Gastroesophageal sphincter (tissue), 4 donors: ENCODE data around the gene SPATC1L. TPM values are rescaled to one million over a fixed set of nuclear protein-coding genes. Genes with fewer than 3 reads are reported as not detected.

Experiments used
- ATAC-seq: fragments of 150-250 bp; one replicate; pipeline ENCODE4 v1.9.1; 2016; ENCODE audit warnings: mild to moderate bottlenecking, moderate library complexity
- H3K27ac ChIP-seq, 4 donors: fragments of 200-600 bp; sonication (generic) in 3 of 4; 1 replicate in 3 of 4; 2 replicates in 1 of 4; pipeline ENCODE4 v1.5.1; 2016 to 2019
- H3K27me3 ChIP-seq: fragments of 200-600 bp; sonication (generic); one replicate; pipeline ENCODE4 v1.5.1; 2019
- H3K36me3 ChIP-seq, 2 donors: fragments of 200-600 bp; sonication (generic); one replicate each; pipeline ENCODE4 v1.5.1; 2019; ENCODE audit warnings: control low read depth in 1 of 2
- H3K4me1 ChIP-seq, 3 donors: fragments of 200-600 bp; sonication (generic); 1 replicate in 2 of 3; 2 replicates in 1 of 3; pipeline ENCODE4 v1.5.1; 2016 to 2019; ENCODE audit warnings: control low read depth in 2 of 3
- H3K4me3 ChIP-seq, 2 donors: fragments of 200-600 bp; sonication (generic); one replicate each; pipeline ENCODE4 v1.5.1; 2019; ENCODE audit warnings: mild to moderate bottlenecking in 1 of 2, moderate library complexity in 1 of 2
- H3K9me3 ChIP-seq, 3 donors: fragments of 200-600 bp; sonication (generic); one replicate each; pipeline ENCODE4 v1.5.1; 2017 to 2019; ENCODE audit warnings: control low read depth in 2 of 3
- EP300 ChIP-seq: sonication (generic); formaldehyde crosslinking; IDR thresholded peaks from one replicate; pipeline ENCODE4 v1.6.1; 2017; ENCODE audit warnings: antibody characterized with exemption, mild to moderate bottlenecking
- POLR2A ChIP-seq, 2 donors: fragments of 450-650 bp; IDR thresholded peaks; one replicate each; pipeline ENCODE4 v1.6.1; 2017; ENCODE audit warnings: antibody characterized with exemption in 2 of 2, mild to moderate bottlenecking in 2 of 2, moderate library complexity in 1 of 2
- POLR2AphosphoS5 ChIP-seq: sonication (generic); formaldehyde crosslinking; IDR thresholded peaks from one replicate; pipeline ENCODE4 v1.6.1; 2017; ENCODE audit warnings: antibody characterized with exemption
- WGBS, 2 donors: methylation state at CpG; one replicate each; pipeline ENCODE4 v1.1.5; 2018; ENCODE audit warnings: low coverage in 1 of 2; 5-methylcytosine and 5-hydroxymethylcytosine counted together
- total RNA-seq, 4 donors: library from RNA; depleted of rRNA; stranded (reverse); fragments of >200 nt; gene quantifications; one replicate each; pipeline ENCODE4 v1.1.0, GENCODE V29; 2016
- TF ChIP-seq, protein P1 (sequence below), 4 experiments: fragments of 200-600 bp in 2 of 4; fragments of 450-650 bp in 2 of 4; sonication (generic) in 1 of 4; IDR thresholded peaks; one replicate each; pipeline ENCODE4 v1.5.1; 2017 to 2019; ENCODE audit warnings: antibody characterized with exemption in 4 of 4, mild to moderate bottlenecking in 2 of 4, moderate library complexity in 2 of 4

SPATC1L gene
- total RNA-seq, 4 donors from 2014 or later, result 0.54 to 20.4 (median 7.9) TPM

GRCh38 chr21:46131838-46132651 lies 52.2 kb downstream of the SPATC1L start:
- H3K4me3 ChIP-seq, result no peak overlapping the region
- H3K36me3 ChIP-seq, result peaks cover 0 to 38% of the 10 kb centered on the region in 2 donors
- TF ChIP-seq POLR2AphosphoS5 (peak; percentile 83), POLR2A (IDR thresholded peaks at IDR 0.05) (no peak), EP300 (no peak)
- TF ChIP-seq, protein P1, sequence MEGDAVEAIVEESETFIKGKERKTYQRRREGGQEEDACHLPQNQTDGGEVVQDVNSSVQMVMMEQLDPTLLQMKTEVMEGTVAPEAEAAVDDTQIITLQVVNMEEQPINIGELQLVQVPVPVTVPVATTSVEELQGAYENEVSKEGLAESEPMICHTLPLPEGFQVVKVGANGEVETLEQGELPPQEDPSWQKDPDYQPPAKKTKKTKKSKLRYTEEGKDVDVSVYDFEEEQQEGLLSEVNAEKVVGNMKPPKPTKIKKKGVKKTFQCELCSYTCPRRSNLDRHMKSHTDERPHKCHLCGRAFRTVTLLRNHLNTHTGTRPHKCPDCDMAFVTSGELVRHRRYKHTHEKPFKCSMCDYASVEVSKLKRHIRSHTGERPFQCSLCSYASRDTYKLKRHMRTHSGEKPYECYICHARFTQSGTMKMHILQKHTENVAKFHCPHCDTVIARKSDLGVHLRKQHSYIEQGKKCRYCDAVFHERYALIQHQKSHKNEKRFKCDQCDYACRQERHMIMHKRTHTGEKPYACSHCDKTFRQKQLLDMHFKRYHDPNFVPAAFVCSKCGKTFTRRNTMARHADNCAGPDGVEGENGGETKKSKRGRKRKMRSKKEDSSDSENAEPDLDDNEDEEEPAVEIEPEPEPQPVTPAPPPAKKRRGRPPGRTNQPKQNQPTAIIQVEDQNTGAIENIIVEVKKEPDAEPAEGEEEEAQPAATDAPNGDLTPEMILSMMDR (IDR thresholded peaks at IDR 0.05), result no peak
- H3K9me3 ChIP-seq, result no peaks in the 10 kb centered on the region
- 88 to 98% methylated on average over 4 to 17 of the region's 85 CpGs for WGBS, 2 donors
- ATAC-seq, result no peak
- no peaks in the 10 kb centered on the region for H3K27me3 ChIP-seq
- peaks cover 0 to 33% (median 0%) of the 10 kb centered on the region in 3 donors for H3K4me1 ChIP-seq
- H3K27ac ChIP-seq, result peak overlapping the region in 1 of 4 donors; percentile 69

GRCh38 chr21:46131588-46131837 lies 52.7 kb downstream of the SPATC1L start:
- Histone ChIP-seq H3K27me3 (no peaks in the 10 kb centered on the region), H3K4me3 (no peak overlapping the region), H3K9me3 (no peaks in the 10 kb centered on the region), H3K4me1 (peaks cover 0 to 28% (median 0%) of the 10 kb centered on the region in 3 donors), H3K36me3 (peaks cover 0 to 43% of the 10 kb centered on the region in 2 donors), H3K27ac (peak overlapping the region in 3 of 4 donors; percentile 51 to 69 (median 61))
- ATAC-seq, result no peak
- WGBS, 2 donors, result no CpG with 5 or more reads among the region's 4 CpGs
- TF ChIP-seq POLR2AphosphoS5 (no peak), EP300 (no peak), POLR2A (IDR thresholded peaks at IDR 0.05) (no peak)
- TF ChIP-seq, protein P1 (IDR thresholded peaks at IDR 0.05), result no peak

- Histone ChIP-seq H3K9me3 (no peaks in the 10 kb centered on the region), H3K36me3 (peaks cover 0 to 48% of the 10 kb centered on the region in 2 donors), H3K4me1 (peaks cover 0 to 23% (median 0%) of the 10 kb centered on the region in 3 donors), H3K27ac (peak overlapping the region in 3 of 4 donors; percentile 51 to 69 (median 61)), H3K4me3 (no peak overlapping the region), H3K27me3 (no peaks in the 10 kb centered on the region)
- TF ChIP-seq, protein P1 (IDR thresholded peaks at IDR 0.05), result no peak
- peak; percentile 50 for TF ChIP-seq POLR2AphosphoS5
- WGBS, 2 donors, result no CpG with 5 or more reads among the region's 22 CpGs
- peak; percentile 23 for ATAC-seq
Observed at GRCh38 chr21:46130831-46131587, 53.2 kb downstream of the SPATC1L start.

GRCh38 chr21:46129846-46130651 lies 54.2 kb downstream of the SPATC1L start:
- Histone ChIP-seq H3K4me1 (peaks cover 0 to 21% (median 0%) of the 10 kb centered on the region in 3 donors), H3K9me3 (no peaks in the 10 kb centered on the region), H3K36me3 (peaks cover 0 to 58% of the 10 kb centered on the region in 2 donors), H3K27ac (peak overlapping the region in 3 of 4 donors; percentile 51 to 69 (median 61)), H3K27me3 (no peaks in the 10 kb centered on the region), H3K4me3 (no peak overlapping the region)
- 57% methylated on average over 2 of the region's 27 CpGs; no CpG with 5 or more reads in 1 of the 2 donors for WGBS, 2 donors
- TF ChIP-seq, protein P1 (IDR thresholded peaks at IDR 0.05), result no peak
- TF ChIP-seq POLR2AphosphoS5 (no peak), POLR2A (IDR thresholded peaks at IDR 0.05) (no peak), EP300 (no peak)
- ATAC-seq, result no peak
